ENCODE results near the gene BCAR1. TPM values are rescaled to one million over a fixed set of nuclear protein-coding genes. Genes with fewer than 3 reads are reported as not detected.
"Not testable (repeated sequence)": the region's sequence is repeated elsewhere in the genome, so short reads cannot be mapped to it uniquely, and the experiment has no call there.

Gene BCAR1
- total RNA-seq, 6 experiments from 2014 or later: 126 to 148 (median 130) TPM

DNA sequence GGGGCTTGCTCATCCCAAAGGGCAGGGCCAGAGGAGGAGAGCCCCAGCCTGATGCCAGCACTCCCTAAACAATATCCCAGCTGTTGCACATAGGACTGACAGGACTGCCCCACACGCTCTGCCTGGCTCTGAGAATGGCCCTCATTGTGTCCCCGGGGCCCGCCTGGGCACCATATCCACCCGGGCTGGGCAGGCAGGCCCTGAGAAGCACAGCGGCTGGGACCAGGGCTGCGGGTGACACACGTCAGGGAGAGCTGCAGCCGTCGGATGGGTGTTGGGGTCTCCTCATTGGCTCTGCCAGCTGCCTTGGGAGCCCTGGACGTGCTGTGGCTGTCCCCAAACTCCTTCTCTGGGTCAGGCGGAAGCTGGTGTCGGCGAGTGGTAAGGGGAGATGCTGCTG lies 4.2 kb downstream of the BCAR1 start:
- DNase-seq: no peak
- H3K27ac Mint-ChIP-seq: peak overlapping the region; percentile 95
- H3K27me3 Mint-ChIP-seq (ENCODE audit: insufficient read depth): peaks cover 29% of the 10 kb centered on the region
- H3K9me3 Mint-ChIP-seq: no peaks in the 10 kb centered on the region
- peaks cover 81% of the 10 kb centered on the region for H3K4me1 Mint-ChIP-seq (ENCODE audit: low read depth)
- no peak for TF ChIP-seq CTCF (IDR thresholded peaks at IDR 0.05)
- peak overlapping the region; percentile 93 for H3K4me3 Mint-ChIP-seq
- peaks cover 35% of the 10 kb centered on the region for H3K36me3 Mint-ChIP-seq (ENCODE audit: low read depth)

DNA sequence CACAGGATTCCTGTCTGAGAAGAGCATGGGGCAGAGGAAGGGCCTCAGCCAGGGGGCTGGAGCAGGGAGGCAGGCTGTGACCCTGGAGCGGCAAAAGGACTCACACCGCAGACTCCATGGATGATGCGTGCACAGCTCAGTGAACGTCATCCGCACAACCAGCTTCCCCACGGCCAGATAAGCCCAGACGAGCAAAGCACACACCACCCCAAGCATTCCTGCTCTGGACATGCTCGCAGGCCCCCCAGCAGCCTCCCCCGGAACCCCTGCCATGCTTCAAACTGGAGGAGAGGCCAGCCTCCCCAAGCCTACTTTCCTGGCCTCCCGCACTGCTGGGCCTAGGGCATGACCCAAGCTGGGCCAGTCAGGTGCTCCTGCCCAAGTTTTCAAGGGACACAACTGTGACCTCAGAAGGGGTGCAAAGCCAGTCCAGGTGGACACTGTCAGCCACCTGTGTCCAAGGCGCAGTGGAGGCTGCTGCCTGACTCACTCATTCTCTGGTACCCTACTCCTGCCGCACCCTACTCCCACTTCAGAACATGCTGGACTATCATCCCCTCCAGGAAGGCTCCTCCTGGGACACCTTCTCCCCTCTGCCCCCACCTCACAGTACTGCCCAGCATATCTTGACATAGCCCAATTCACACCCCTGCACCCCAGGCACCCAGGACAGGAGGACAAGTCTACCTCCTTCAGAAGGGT lies 4.8 kb downstream of the BCAR1 start:
- Mint-ChIP-seq H3K4me3 (peak overlapping the region; percentile 93), H3K4me1 (ENCODE audit: low read depth) (peaks cover 75% of the 10 kb centered on the region), H3K36me3 (ENCODE audit: low read depth) (peaks cover 35% of the 10 kb centered on the region), H3K27ac (peak overlapping the region; percentile 95), H3K27me3 (ENCODE audit: insufficient read depth) (peaks cover 29% of the 10 kb centered on the region), H3K9me3 (no peaks in the 10 kb centered on the region)
- DNase-seq: no peak
- no peak for TF ChIP-seq CTCF (IDR thresholded peaks at IDR 0.05)

GRCh38 chr16:75244844-75245758 lies 6.3 kb downstream of the BCAR1 start:
- Mint-ChIP-seq H3K27me3 (ENCODE audit: insufficient read depth) (peaks cover 25% of the 10 kb centered on the region), H3K4me3 (peak overlapping the region; percentile 93), H3K4me1 (ENCODE audit: low read depth) (peaks cover 86% of the 10 kb centered on the region), H3K27ac (peak overlapping the region; percentile 95), H3K36me3 (ENCODE audit: low read depth) (peaks cover 44% of the 10 kb centered on the region), H3K9me3 (no peaks in the 10 kb centered on the region)
- peak; percentile 95 for DNase-seq
- no peak for TF ChIP-seq CTCF (IDR thresholded peaks at IDR 0.05)

DNA sequence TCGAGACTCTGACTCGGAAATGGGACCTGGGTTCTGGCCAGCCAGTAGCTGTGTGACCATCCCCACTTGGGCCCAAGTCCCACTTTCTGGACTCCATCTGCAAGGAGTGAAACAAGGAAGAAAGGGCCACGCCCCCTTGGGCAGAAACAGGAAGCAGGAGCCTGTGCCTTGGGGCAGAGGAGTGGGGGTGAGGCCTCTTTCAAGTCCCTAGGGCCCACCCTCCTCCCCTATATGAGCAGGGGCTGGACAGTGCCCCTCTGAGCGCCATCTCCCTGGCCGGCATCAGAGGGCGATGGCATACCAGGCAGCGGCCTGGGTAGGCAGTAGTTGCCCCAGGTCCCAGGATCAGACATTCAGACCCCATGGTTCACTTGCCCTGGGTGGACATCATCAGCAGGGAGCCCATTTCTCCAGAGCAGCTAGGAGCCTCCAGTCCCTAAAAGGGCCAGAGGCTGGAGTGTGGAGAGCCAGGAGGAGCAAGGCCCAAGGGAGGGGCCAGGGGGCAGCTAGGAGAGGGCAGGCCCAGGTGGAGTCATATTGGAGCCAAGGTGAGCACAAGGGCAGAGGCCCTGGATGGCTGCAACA lies 7.1 kb downstream of the BCAR1 start:
- DNase-seq: peak; percentile 59
- no peaks in the 10 kb centered on the region for H3K9me3 Mint-ChIP-seq
- peak overlapping the region; percentile 95 for H3K27ac Mint-ChIP-seq
- peaks cover 23% of the 10 kb centered on the region for H3K27me3 Mint-ChIP-seq (ENCODE audit: insufficient read depth)
- 0 out of 2 replicates have a peak, but pooled peaks have one; percentile 28 for TF ChIP-seq CTCF (IDR thresholded peaks at IDR 0.05)
- peaks cover 48% of the 10 kb centered on the region for H3K36me3 Mint-ChIP-seq (ENCODE audit: low read depth)
- peaks cover 86% of the 10 kb centered on the region for H3K4me1 Mint-ChIP-seq (ENCODE audit: low read depth)
- H3K4me3 Mint-ChIP-seq: peak overlapping the region; percentile 72

- Mint-ChIP-seq H3K4me3 (peak overlapping the region; percentile 72), H3K4me1 (ENCODE audit: low read depth) (peaks cover 86% of the 10 kb centered on the region), H3K27me3 (ENCODE audit: insufficient read depth) (peaks cover 28% of the 10 kb centered on the region), H3K9me3 (no peaks in the 10 kb centered on the region), H3K27ac (peak overlapping the region; percentile 95), H3K36me3 (ENCODE audit: low read depth) (peaks cover 48% of the 10 kb centered on the region)
- no peak for DNase-seq
- TF ChIP-seq CTCF (IDR thresholded peaks at IDR 0.05): no peak
Observed at GRCh38 chr16:75243667-75244224, 7.7 kb downstream of the BCAR1 start.

GRCh38 chr16:75242436-75243078 lies 8.9 kb downstream of the BCAR1 start:
- DNase-seq, H3K4me3 Mint-ChIP-seq, H3K9me3 Mint-ChIP-seq: not testable (repeated sequence)
- Mint-ChIP-seq H3K36me3 (ENCODE audit: low read depth) (peaks cover 37% of the 10 kb centered on the region), H3K27me3 (ENCODE audit: insufficient read depth) (peaks cover 22% of the 10 kb centered on the region), H3K27ac (peak overlapping the region; percentile 95), H3K4me1 (ENCODE audit: low read depth) (peaks cover 75% of the 10 kb centered on the region)
